Left ventricle myocardium inferior (tissue), 1 donor: Measurements from ENCODE around the gene SDK2. TPM values are rescaled to one million over a fixed set of nuclear protein-coding genes. Genes with fewer than 3 reads are reported as not detected.

Source experiments
- DNase-seq: peaks from one replicate; pipeline ENCODE4 v3.0.0-alpha.2; 2020
- H3K27ac ChIP-seq: fragments of 200-600 bp; replicated peaks from 2 replicates; pipeline ENCODE4 v1.8.0; 2021
- H3K27me3 ChIP-seq: fragments of 200-600 bp; 2 replicates; pipeline ENCODE4 v1.8.0; 2021; ENCODE audit warnings: low read depth
- H3K36me3 ChIP-seq: fragments of 200-600 bp; 2 replicates; pipeline ENCODE4 v1.8.0; 2021
- H3K4me1 ChIP-seq: fragments of 200-600 bp; 2 replicates; pipeline ENCODE4 v1.8.0; 2021
- H3K4me3 ChIP-seq: fragments of 200-600 bp; 2 replicates; pipeline ENCODE4 v1.8.0; 2021; ENCODE audit warnings: mild to moderate bottlenecking, moderate library complexity
- H3K9me3 ChIP-seq: fragments of 200-600 bp; replicated peaks from 2 replicates; pipeline ENCODE4 v1.8.0; 2021
- CTCF ChIP-seq: fragments of 200-600 bp; IDR thresholded peaks from 2 replicates; pipeline ENCODE4 v1.8.0; 2021; ENCODE audit warnings: antibody characterized with exemption, mild to moderate bottlenecking, borderline replicate concordance
- intact Hi-C: fragments of 100-400 bp; cut with micrococcal nuclease; formaldehyde crosslinking; loops from one replicate; pipeline ENCODE4 v1.11.0; 2022
- total RNA-seq: library from RNA; stranded (reverse); fragmentation: NEBNext Ultra II Directional; extraction: Animal tissue kit (Norgen Biotek cat#: 25700); gene quantifications from one replicate; pipeline ENCODE4 v1.2.1, GENCODE V29; 2021
- donor health status: DM: no; HTN: yes; CAD: no; lungs with severe emphysema.

The SDK2 gene
- total RNA-seq, 1 donor from 2014 or later = 2.2 TPM

DNA sequence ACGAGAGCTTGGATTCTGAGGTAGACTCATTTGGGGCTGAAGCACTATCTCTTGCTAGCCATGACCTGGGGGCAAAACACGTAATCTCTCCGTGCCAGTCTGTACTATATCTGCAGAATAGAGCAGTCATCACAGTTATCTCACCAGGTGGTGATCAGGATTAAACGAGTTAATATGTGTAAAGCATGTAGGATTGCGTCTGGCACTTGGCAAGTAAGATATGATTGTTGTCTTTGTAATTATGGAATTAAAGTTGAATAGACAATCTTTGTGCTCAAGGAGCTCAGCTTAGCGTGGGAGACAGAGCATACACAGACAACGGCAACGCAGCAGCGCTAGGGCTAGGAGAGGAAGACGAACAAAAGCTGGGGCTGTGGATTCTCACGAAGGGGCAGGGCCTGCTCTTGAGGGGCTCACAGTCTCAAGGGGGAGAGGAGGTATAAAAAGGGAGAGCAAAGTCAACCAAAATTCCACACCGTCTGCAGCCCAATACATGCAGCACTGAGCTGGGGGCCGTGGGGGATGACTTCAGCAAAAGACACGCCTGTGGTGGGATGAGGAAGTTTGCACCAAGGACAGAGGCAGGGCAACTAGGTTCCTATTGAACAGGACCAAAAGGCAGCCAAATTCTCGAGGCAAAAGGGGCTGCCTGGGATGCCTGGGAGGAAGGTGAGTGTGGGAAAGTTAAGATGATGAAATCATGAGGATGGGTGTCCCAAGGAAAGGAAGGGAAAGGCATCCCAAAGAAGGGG, 68.6 kb downstream of the SDK2 start:
- no peak for TF ChIP-seq CTCF
- H3K4me1 ChIP-seq = no peaks in the 10 kb centered on the region
- H3K36me3 ChIP-seq = no peaks in the 10 kb centered on the region
- intact Hi-C loops = no loop called here
- no peak overlapping the region for H3K4me3 ChIP-seq
- no peak overlapping the region for H3K27ac ChIP-seq
- no peak for DNase-seq
- no peaks in the 10 kb centered on the region for H3K9me3 ChIP-seq
- H3K27me3 ChIP-seq = peaks cover 44% of the 10 kb centered on the region

DNA sequence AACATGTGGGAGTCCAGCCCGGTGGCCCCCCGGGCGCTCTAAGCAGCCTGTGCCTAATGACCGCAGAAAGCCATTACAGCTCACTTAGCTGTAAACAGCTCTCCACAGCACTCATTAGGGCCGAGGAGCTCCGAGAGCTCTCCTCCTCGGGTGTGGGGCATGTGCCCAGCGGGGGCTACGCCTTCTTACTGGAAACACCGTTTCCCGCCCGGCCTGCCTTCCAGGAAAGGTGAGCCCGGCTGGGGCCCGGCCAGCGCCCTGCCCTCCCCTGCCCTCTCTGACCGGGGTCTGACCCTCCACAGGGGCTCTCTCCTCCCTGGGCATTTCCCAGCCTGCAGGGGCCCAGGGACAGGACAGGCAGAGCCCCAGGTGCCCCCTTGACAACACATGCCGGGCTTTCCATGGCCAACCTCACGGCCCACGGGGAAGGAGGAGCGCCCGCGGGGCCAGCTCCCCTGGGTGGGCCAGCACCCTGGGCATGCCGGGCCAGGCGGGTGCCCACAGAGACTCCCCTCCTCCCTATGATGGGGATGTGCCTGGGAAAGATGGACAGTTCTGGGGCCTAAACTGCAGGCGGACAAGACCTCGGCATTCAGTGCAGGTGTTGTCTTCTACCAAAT, 72.6 kb downstream of the SDK2 start:
- DNase-seq = no peak
- H3K4me1 ChIP-seq = no peaks in the 10 kb centered on the region
- H3K4me3 ChIP-seq = no peak overlapping the region
- H3K9me3 ChIP-seq = no peaks in the 10 kb centered on the region
- H3K27ac ChIP-seq = no peak overlapping the region
- peaks cover 52% of the 10 kb centered on the region for H3K27me3 ChIP-seq
- intact Hi-C loops = no loop called here
- H3K36me3 ChIP-seq = no peaks in the 10 kb centered on the region
- no peak for TF ChIP-seq CTCF

GRCh38 chr17:73569762-73570319, 74.4 kb downstream of the SDK2 start:
- no peak overlapping the region for H3K27ac ChIP-seq
- DNase-seq = no peak
- peaks cover 45% of the 10 kb centered on the region for H3K27me3 ChIP-seq
- no peaks in the 10 kb centered on the region for H3K4me1 ChIP-seq
- TF ChIP-seq CTCF = no peak
- H3K36me3 ChIP-seq = no peaks in the 10 kb centered on the region
- intact Hi-C loops = no loop called here
- H3K4me3 ChIP-seq = no peak overlapping the region
- H3K9me3 ChIP-seq = no peaks in the 10 kb centered on the region

DNA sequence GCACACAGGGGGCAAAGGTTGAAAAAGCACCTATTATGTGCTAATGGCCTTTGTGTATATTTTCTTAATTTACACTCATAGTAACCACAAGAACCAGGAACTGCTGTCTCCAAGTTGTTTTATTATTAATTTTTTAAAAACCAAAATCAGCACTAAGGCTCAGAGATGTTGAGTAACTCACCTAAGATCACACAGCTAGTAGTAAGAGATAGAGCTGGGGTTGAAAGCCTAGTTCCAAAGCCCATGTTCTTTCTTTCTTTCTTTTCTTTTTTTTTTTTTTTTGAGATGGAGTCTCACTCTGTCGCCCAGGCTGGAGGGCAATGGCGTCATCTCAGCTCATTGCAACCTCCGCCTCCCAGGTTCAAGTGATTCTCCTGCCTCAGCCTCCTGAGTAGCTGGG, 75.3 kb downstream of the SDK2 start:
- no peak for TF ChIP-seq CTCF
- Histone ChIP-seq H3K4me1 (no peaks in the 10 kb centered on the region), H3K27me3 (peaks cover 36% of the 10 kb centered on the region), H3K4me3 (no peak overlapping the region), H3K27ac (no peak overlapping the region), H3K36me3 (no peaks in the 10 kb centered on the region), H3K9me3 (no peaks in the 10 kb centered on the region)
- intact Hi-C loops = no loop called here
- DNase-seq = no peak

- Histone ChIP-seq H3K9me3 (no peaks in the 10 kb centered on the region), H3K4me1 (no peaks in the 10 kb centered on the region), H3K27ac (no peak overlapping the region), H3K4me3 (no peak overlapping the region), H3K36me3 (no peaks in the 10 kb centered on the region), H3K27me3 (peaks cover 29% of the 10 kb centered on the region)
- DNase-seq = no peak
- intact Hi-C loops = no loop called here
- TF ChIP-seq CTCF = no peak
These were observed 77.1 kb downstream of the SDK2 start for GRCh38 chr17:73566905-73567782.
